ENCODE measurements around the gene COBL.

COBL gene

GRCh38 chr7:51111241-51111940 is 205.2 kb downstream of the COBL start:
- no peak for DNase-seq

- no peak for DNase-seq
Measured at GRCh38 chr7:51108134-51108533, 208.5 kb downstream of the COBL start.

- no peak for DNase-seq
Measured at GRCh38 chr7:51104278-51104677, 212.3 kb downstream of the COBL start.

GRCh38 chr7:51103718-51104117 is 212.9 kb downstream of the COBL start:
- no peak for DNase-seq

DNA sequence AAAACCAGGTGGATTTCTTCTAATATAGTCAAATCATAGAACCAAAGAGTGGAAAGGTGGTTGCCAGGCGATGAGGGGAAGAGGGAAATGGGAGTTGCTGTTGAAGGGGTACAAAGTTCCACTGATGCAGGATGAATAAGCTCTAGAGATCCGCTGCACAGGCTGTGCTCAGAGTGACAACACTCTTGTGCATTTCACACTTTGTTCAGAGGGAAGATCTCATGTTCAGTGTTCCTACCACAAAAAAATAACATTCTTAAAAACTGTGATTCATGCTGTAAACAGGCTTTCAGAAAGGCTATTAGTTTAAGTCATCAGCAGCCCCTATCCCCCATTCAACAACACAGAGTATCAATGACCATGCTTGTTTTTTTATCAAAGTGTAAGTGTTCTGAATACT is 213.8 kb downstream of the COBL start:
- no peak for DNase-seq

GRCh38 chr7:51101111-51101757 is 215.4 kb downstream of the COBL start:
- DNase-seq, result no peak

GRCh38 chr7:51090411-51090810 is 226.2 kb downstream of the COBL start:
- DNase-seq, result no peak

GRCh38 chr7:51085034-51085692 is 231.4 kb downstream of the COBL start:
- no peak for DNase-seq

- DNase-seq, result no peak
Measured at GRCh38 chr7:51084121-51084520, 232.5 kb downstream of the COBL start.

DNA sequence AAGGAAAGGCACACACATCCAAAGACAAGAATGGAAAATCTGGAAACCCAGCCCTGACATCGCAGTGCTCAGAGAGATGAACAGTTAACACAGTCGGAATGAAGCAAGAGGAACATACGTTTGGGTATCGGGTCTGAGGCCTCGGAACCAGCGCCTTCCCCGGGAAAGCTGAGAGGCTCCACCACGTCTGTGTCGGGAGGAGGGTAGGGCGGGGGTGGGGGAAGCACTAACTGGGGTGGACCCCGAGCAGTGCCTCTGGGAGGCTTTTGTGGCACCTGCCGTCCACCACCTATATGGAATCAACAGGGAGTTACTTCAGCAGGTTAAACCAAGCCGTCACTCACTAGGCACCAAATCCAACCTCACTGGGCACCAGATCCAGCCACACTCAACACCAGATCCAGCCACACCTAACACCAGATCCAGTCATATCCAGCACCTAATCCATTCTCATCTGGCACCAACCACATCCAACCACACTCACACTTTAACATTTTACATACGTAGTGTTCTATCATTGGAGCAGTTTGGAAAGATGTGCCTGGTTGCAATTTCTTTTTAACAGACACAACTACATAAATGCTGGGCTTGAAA is 233.6 kb downstream of the COBL start:
- no peak for DNase-seq

DNA sequence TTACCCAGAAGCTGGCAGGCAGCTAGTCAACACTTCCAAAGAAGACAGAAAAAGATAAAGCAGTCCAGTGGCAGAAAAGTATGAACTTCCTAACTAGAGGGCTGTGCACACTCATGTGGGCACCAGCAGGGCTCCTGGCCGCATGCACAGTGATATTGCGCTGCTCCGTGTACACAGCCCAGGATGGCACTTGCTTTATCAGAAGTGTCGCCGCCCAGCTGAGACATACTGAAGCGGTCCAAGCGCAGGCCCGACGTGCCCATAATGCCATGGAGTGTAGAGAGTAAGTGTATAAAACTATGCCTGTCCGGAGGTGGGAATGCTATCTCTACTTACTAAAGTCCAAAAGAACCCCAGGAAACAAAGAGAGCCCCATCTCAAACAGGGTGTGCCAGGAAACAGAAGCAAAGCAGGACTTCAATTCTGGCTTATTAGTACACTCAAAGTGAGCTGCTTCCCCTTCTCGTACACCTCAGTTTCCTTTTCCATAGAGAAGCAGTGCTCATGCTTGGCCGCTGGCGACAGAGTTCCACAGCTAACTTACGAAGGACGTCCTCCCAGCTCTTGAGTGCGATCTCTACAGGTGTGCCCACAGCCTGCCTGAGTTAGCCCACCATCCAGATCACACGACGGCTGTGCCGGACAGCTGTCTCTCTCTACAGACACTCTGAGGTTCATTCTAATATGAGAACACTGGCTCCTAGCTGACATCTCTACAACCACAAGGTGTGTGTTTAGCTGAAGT is 234.3 kb downstream of the COBL start:
- no peak for DNase-seq

DNA sequence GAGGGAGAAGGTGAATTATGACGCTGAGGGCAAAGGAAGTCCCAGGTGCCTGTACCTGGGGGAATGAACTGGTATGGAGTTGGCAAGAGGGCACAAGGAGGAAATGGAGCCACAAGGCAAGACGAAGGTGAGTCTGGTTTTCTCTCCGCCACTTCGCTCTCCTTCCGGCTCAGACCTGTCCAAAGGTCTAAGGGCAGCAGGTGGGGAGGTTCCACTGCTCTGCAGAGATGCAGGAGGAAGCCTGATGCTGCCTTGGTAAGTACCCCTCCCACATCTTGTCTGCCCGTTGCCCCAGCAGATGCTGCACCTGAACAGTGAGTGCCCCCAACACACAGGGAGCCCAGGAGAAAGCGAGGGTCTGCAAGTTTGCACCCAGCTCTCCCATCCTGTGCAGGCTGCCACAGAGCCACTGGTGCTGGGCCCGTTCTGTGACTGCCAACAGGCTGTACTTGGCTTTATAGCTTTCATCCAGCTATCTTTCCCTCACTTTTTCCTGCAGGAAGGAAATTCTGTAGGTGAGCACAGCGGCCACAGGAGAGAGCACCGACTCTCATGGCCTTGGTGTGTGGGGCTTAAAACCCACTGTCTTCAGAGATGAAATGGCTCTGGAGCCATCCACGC is 235.2 kb downstream of the COBL start:
- no peak for DNase-seq

DNA sequence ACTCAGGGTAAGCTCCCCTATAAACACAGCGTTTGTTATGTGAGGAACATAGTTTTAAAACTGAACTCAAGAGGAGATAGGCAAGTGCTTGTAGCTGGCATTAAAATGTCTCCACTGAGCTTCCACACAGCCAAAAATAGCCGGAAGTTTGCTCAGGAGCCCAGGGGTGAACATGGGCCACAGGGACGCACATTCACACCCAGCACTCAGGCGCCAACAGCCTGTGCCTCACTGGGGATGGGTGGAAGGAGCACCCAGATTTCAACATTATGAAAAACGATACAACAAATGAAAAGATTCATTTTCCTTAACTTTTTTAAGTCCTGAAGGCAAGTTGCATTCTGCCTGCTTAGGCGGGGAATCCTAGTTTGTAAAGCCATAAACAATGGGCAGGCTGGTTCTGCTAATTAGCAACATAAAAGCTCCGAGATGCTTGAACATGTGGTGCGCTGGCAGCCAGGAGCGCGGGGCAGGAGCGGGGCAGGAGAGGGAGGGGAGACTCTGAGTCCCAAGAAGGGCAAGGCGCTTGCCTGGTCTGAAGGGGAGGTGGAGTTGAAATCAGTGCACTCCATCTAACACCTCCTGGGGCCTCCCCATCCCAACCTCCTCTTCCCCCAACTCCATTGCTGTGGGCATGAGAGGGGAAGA is 235.9 kb downstream of the COBL start:
- no peak for DNase-seq

GRCh38 chr7:51080216-51080615 is 236.4 kb downstream of the COBL start:
- DNase-seq, result peak in 1 of 3 experiments; percentile 21

DNA sequence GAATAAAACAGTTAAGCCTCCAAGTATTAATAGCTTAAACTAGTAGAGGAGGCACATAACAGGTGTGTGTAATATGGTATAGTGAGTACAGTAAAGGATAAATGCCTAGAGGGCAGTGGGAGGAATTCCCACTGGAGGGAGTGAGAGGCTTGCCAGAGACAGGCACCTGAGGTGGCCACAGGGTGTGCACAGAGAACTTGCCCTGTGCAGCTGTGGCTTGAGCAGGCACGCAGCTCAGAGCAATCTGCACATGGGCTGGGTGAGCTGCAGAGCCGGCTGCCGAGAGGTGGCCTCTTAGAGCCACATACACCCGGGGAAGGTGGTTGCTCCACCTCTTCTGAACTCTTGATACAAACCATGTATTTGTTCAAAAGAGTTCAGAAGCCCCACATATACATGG is 237.1 kb downstream of the COBL start:
- no peak for DNase-seq

DNA sequence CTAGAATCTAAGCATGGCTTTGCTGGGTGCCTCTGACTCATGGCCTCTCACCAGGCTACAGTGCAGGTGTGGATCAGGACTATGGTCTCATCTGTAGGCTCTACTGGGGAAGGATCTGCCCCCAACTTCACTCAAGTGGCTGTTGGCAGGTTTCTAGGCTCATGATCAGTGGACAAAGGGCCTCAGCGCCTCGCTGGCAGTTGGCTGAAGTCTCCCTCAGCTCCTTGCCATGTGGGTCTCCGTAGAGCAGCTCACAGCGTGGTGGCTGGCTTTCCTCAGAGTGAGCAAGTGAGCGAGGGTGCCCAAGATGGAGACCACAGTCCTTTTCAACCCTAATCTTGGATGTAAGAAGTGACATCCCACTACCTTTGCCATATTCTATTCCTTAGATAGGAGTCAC is 238.0 kb downstream of the COBL start:
- DNase-seq, result no peak

GRCh38 chr7:51077987-51078370 is 238.6 kb downstream of the COBL start:
- no peak for DNase-seq

DNA sequence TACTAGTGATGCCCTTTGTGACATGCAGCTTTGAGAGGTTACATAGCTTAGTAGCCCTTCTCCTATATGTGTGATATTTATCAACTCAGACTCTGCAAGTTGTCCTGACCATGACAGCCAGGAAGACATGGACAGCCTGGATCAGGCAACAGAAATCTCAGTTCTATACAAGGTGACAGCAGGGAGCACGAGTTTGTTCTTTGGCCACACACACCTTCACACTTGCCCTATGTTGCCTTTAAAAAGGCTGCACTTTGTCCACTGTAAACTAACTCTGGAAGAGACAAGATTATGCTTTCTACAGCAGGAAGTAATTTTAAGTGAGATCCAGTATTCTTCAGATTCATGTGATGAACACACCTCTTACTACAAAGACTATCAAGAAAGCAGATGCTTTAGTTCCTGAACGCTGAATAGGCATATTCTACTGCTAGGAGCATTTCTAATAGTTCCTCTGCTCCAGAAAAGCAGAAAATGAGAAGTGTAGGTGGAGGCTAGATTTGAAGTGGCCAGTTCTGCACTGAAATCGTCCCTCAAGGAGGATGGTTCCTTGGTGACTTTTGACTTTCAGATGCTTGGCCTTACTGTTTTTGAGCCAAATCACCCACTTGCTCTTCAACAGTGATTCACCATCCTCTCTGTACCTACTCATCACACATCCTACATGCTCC is 239.2 kb downstream of the COBL start:
- DNase-seq, result no peak

DNA sequence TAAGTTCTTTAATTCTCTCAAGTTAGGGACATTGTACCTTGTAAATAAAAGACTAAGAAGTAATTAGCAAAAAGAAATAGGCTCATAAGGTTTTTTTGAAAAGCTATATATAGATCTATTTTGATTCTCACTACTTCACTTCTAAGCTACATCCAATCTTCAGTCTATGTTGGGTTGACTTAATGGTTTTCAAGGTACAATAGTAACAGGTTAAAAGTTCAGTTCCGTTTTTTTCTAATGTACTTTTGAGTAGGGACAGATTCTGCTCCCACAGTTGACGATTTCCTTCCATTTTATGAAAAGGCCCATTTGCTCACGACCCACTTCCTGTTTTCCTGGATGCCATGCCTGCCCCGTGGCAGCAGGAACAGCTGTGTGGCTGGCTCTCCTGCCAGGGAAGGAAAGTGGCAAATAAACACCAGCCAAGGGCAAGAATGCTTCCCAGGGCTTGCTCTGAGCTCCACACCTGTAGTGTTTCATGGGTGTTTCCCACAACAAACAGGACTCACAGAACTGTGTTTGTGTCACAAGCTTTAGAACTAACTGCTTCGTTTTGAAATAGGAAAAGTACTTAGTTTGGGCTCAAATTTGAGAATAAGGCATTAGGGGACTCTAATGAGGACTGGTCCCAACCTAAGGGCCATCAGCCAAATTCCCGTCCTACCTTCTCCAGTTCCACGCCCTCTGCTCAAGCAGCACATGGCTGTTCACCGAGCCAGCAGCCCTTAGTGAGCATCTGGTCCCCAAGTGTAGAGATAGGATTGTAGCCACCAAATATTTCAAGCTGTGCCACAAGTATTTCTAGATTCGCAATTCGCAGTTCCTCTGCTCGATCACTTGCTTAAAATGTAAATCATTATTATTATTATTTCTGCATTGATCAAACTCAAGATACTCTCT is 240.7 kb downstream of the COBL start:
- no peak for DNase-seq

DNA sequence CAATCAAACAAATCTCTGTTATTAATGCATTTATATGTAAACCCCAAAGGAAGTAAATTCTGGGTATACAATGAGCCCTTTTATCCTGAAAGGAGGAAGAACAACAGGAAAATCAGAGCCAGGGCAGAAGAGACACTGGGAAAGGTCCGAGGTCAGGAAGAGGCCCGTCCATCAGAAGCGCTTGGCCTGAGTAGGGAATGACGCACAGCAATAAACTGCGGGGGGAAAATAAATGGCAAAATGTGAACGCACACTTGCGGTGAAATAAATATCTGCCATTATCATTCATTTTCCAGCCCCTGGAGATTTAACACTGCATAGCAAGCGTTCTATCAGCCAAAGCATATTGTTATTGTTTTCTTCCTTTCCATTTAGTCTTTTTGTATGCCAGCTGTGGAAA is 243.4 kb downstream of the COBL start:
- no peak for DNase-seq

DNA sequence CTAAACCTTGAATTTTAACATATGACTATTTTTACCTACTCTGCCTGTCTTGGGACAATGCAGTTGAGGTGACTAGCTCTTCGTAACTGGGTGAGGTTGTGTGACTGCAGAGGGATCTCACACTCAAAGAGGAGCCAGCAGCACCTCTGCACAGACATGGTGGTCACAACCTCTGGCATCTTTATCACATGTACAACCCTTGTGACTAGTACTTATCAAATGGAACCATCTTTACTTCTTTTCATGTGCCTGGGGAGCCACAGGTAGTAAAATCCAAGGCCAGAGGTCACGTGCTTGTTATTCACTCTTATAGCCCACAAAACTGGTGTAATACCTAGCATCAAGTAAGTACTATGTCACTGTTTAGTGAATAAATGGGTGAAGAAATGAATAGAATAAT is 244.3 kb downstream of the COBL start:
- DNase-seq, result no peak

Measured in NCI-H1417 (cell line).